HEK293 (cell line): ENCODE data around the gene GINS1.
A peak's percentile ranks its signal among the peaks of the same experiment; 100 is the strongest.

ENCODE experiments used
- CTCF ChIA-PET: fragments of 350-600 bp; formaldehyde crosslinking; extraction: SDS; loops from one replicate; lab custom pipeline; 2021; ENCODE audit warnings: antibody characterized with exemption; lab: Yijun Ruan, JAX
- POLR2A ChIA-PET: fragments of 300-600 bp; formaldehyde crosslinking; extraction: SDS; loops from one replicate; lab custom pipeline; 2020; ENCODE audit warnings: antibody characterized with exemption, inconsistent platforms; lab: Yijun Ruan, JAX
- H3K27ac ChIP-seq: fragments of 200-500 bp; sonication (Bioruptor generic); 2 replicates; pipeline ENCODE4 v1.5.1; 2014; ENCODE audit warnings: low read depth, low read length, control low read depth, inconsistent platforms; ENCODE audit errors: extremely low read depth
- H3K36me3 ChIP-seq, 2 experiments: fragments of 200-500 bp in 1 of 2; sonication (Bioruptor generic) in 1 of 2; 1 replicate in 1 of 2; 2 replicates in 1 of 2; pipeline ENCODE4 v1.5.1; 2014 to 2017; ENCODE audit warnings: inconsistent platforms in 2 of 2, low read length in 2 of 2; ENCODE audit not compliant: control insufficient read depth in 2 of 2, insufficient read depth in 1 of 2
- H3K4me1 ChIP-seq: fragments of 200-500 bp; sonication (Bioruptor generic); 2 replicates; pipeline ENCODE4 v1.5.1; 2014; ENCODE audit warnings: mild to moderate bottlenecking, low read length, inconsistent platforms; ENCODE audit not compliant: control insufficient read depth, insufficient read depth
- H3K4me3 ChIP-seq: 2 replicates; pipeline ENCODE4 v1.5.1; 2011; ENCODE audit warnings: low read depth, mild to moderate bottlenecking, control low read depth, low read length, moderate library complexity
- H3K9me3 ChIP-seq: fragments of 200-500 bp; sonication (Bioruptor generic); 2 replicates; pipeline ENCODE4 v1.5.1; 2014; ENCODE audit warnings: low read depth, low read length, inconsistent platforms; ENCODE audit not compliant: control insufficient read depth, insufficient read depth
- BCL11B ChIP-seq: fragments of 450-650 bp; formaldehyde crosslinking; IDR thresholded peaks from 2 replicates; pipeline ENCODE4 v1.5.1; 2016; ENCODE audit warnings: low read depth, missing biosample characterization, missing genetic modification characterization
- EGR2 ChIP-seq: fragments of 450-650 bp; formaldehyde crosslinking; IDR thresholded peaks from 2 replicates; pipeline ENCODE4 v1.5.1; 2016; ENCODE audit warnings: low read depth, missing biosample characterization, missing genetic modification characterization
- ZBTB11 ChIP-seq: fragments of 450-650 bp; formaldehyde crosslinking; conservative IDR thresholded peaks from 2 replicates; pipeline ENCODE4 v1.5.1; 2016; ENCODE audit warnings: low read depth, missing biosample characterization, missing genetic modification characterization
- ZBTB20 ChIP-seq: fragments of 450-650 bp; formaldehyde crosslinking; IDR thresholded peaks from 2 replicates; pipeline ENCODE4 v1.5.1; 2016; ENCODE audit warnings: missing biosample characterization, missing genetic modification characterization
- ZBTB6 ChIP-seq: fragments of 450-650 bp; formaldehyde crosslinking; IDR thresholded peaks from 2 replicates; pipeline ENCODE4 v1.5.1; 2017; ENCODE audit warnings: missing biosample characterization, missing genetic modification characterization
- ZFHX2 ChIP-seq: fragments of 450-650 bp; formaldehyde crosslinking; conservative IDR thresholded peaks from 2 replicates; pipeline ENCODE4 v1.5.1; 2016; ENCODE audit warnings: missing biosample characterization, missing genetic modification characterization
- ZFP69B ChIP-seq: fragments of 450-650 bp; formaldehyde crosslinking; IDR thresholded peaks from 2 replicates; pipeline ENCODE4 v1.5.1; 2016; ENCODE audit warnings: missing biosample characterization, missing genetic modification characterization
- ZNF133 ChIP-seq: fragments of 450-650 bp; formaldehyde crosslinking; IDR thresholded peaks from 2 replicates; pipeline ENCODE4 v1.5.1; 2016; ENCODE audit warnings: missing biosample characterization, missing genetic modification characterization
- ZNF146 ChIP-seq: fragments of 450-650 bp; formaldehyde crosslinking; IDR thresholded peaks from 2 replicates; pipeline ENCODE4 v1.5.1; 2016; ENCODE audit warnings: missing biosample characterization, missing genetic modification characterization
- ZNF157 ChIP-seq: fragments of 450-650 bp; formaldehyde crosslinking; IDR thresholded peaks from 2 replicates; pipeline ENCODE4 v1.5.1; 2016; ENCODE audit warnings: missing biosample characterization, missing genetic modification characterization
- ZNF175 ChIP-seq: fragments of 450-650 bp; formaldehyde crosslinking; IDR thresholded peaks from 2 replicates; pipeline ENCODE4 v1.5.1; 2016; ENCODE audit warnings: missing biosample characterization, missing genetic modification characterization
- ZNF184 ChIP-seq: fragments of 450-650 bp; IDR thresholded peaks from 2 replicates; pipeline ENCODE4 v1.5.1; 2018; ENCODE audit warnings: missing biosample characterization, mild to moderate bottlenecking, missing genetic modification characterization
- ZNF24 ChIP-seq: fragments of 450-650 bp; formaldehyde crosslinking; IDR thresholded peaks from 2 replicates; pipeline ENCODE4 v1.5.1; 2016; ENCODE audit warnings: missing biosample characterization, missing genetic modification characterization
- ZNF280D ChIP-seq: fragments of 450-650 bp; formaldehyde crosslinking; IDR thresholded peaks from 2 replicates; pipeline ENCODE4 v1.5.1; 2016; ENCODE audit warnings: missing biosample characterization, missing genetic modification characterization
- ZNF521 ChIP-seq: fragments of 450-650 bp; formaldehyde crosslinking; IDR thresholded peaks from 2 replicates; pipeline ENCODE4 v1.5.1; 2017; ENCODE audit warnings: missing biosample characterization, mild to moderate bottlenecking, missing genetic modification characterization
- ZNF549 ChIP-seq: fragments of 450-650 bp; IDR thresholded peaks from 2 replicates; pipeline ENCODE4 v1.5.1; 2018; ENCODE audit warnings: missing biosample characterization, missing genetic modification characterization, mild to moderate bottlenecking, inconsistent platforms, moderate library complexity
- ZNF560 ChIP-seq: fragments of 450-650 bp; formaldehyde crosslinking; IDR thresholded peaks from 2 replicates; pipeline ENCODE4 v1.5.1; 2017; ENCODE audit warnings: missing biosample characterization, missing genetic modification characterization, borderline replicate concordance
- ZNF626 ChIP-seq: fragments of 450-650 bp; sonication (Bioruptor Pico); formaldehyde crosslinking; IDR thresholded peaks from 2 replicates; pipeline ENCODE4 v1.5.1; 2018; ENCODE audit warnings: missing biosample characterization, missing genetic modification characterization, inconsistent platforms
- ZNF747 ChIP-seq: fragments of 450-650 bp; formaldehyde crosslinking; IDR thresholded peaks from 2 replicates; pipeline ENCODE4 v1.5.1; 2016; ENCODE audit warnings: missing biosample characterization, missing genetic modification characterization
- ZNF843 ChIP-seq: fragments of 450-650 bp; formaldehyde crosslinking; IDR thresholded peaks from 2 replicates; pipeline ENCODE4 v1.5.1; 2016; ENCODE audit warnings: missing biosample characterization, missing genetic modification characterization
- ZSCAN23 ChIP-seq: fragments of 450-650 bp; formaldehyde crosslinking; IDR thresholded peaks from 2 replicates; pipeline ENCODE4 v1.5.1; 2016; ENCODE audit warnings: missing biosample characterization, missing genetic modification characterization
- ZSCAN30 ChIP-seq: fragments of 450-650 bp; IDR thresholded peaks from 2 replicates; pipeline ENCODE4 v1.5.1; 2018; ENCODE audit warnings: missing biosample characterization, mild to moderate bottlenecking, missing genetic modification characterization, moderate library complexity

GINS1 gene

GRCh38 chr20:25490656-25491445 lies 83.4 kb downstream of the GINS1 start:
- POLR2A ChIA-PET = no interaction called here
- H3K4me1 ChIP-seq = no peaks in the 10 kb centered on the region
- no peak for TF ChIP-seq ZBTB11 (tag by site-specific recombination)
- TF ChIP-seq ZNF626 = no peak
- no peak for TF ChIP-seq ZNF560 (tag by site-specific recombination)
- no peak for TF ChIP-seq ZNF157 (tag by site-specific recombination)
- no peak for TF ChIP-seq ZSCAN23 (tag by site-specific recombination)
- no peak for TF ChIP-seq ZNF747 (tag by site-specific recombination)
- no peak for TF ChIP-seq ZNF549
- no peak for TF ChIP-seq ZFP69B
- TF ChIP-seq ZBTB6 = no peak
- TF ChIP-seq ZNF146 (tag by site-specific recombination) = no peak
- no peak for TF ChIP-seq BCL11B (tag by site-specific recombination)
- no peak for TF ChIP-seq ZSCAN30 (tag by site-specific recombination)
- no peak for TF ChIP-seq ZNF843
- no peak for TF ChIP-seq ZNF521 (tag by site-specific recombination)
- no peak for TF ChIP-seq ZBTB20 (tag by site-specific recombination)
- no peak for TF ChIP-seq ZNF133
- TF ChIP-seq ZNF175 (tag by site-specific recombination) = no peak
- TF ChIP-seq ZNF24 (tag by site-specific recombination) = no peak
- no peak for TF ChIP-seq ZNF184
- TF ChIP-seq, all 188 proteins: peak for 0
- CTCF ChIA-PET = no interaction called here
- Histone ChIP-seq H3K9me3 (no peaks in the 10 kb centered on the region), H3K4me3 (no peak overlapping the region), H3K36me3 (peaks cover 0 to 50% of the 10 kb centered on the region in 2 experiments; a peak in 2 of 3 replicates), H3K27ac (no peak overlapping the region)

- H3K36me3 ChIP-seq = peaks cover 0 to 50% of the 10 kb centered on the region in 2 experiments; a peak in 2 of 3 replicates
- no peaks in the 10 kb centered on the region for H3K9me3 ChIP-seq
- H3K4me3 ChIP-seq = no peak overlapping the region
- no peaks in the 10 kb centered on the region for H3K4me1 ChIP-seq
- CTCF ChIA-PET = no interaction called here
- H3K27ac ChIP-seq = no peak overlapping the region
- TF ChIP-seq EGR2 (tag by site-specific recombination) (peak; percentile 71; the same call in 1 of the 2 replicates), ZNF280D (tag by site-specific recombination) (no peak), ZFHX2 (peak; percentile 43)
- POLR2A ChIA-PET = no interaction called here
These were observed 84.1 kb downstream of the GINS1 start for GRCh38 chr20:25491446-25492038.
